Nephron (organoid): ENCODE measurements around the gene INAFM2.

ENCODE experiments used
- H3K27ac Mint-ChIP-seq, 3 experiments: 2 replicates each; pipeline ENCODE4 v1.8.0; 2020; ENCODE audit warnings: mixed read lengths in 3 of 3, mild to moderate bottlenecking in 2 of 3, moderate library complexity in 1 of 3
- H3K27me3 Mint-ChIP-seq: 2 replicates; pipeline ENCODE4 v1.8.0; 2021; ENCODE audit warnings: low read depth, mild to moderate bottlenecking, moderate library complexity, mixed read lengths
- H3K36me3 Mint-ChIP-seq: 2 replicates; pipeline ENCODE4 v1.8.0; 2020; ENCODE audit warnings: low read depth, mixed read lengths
- H3K4me1 Mint-ChIP-seq: 2 replicates; pipeline ENCODE4 v1.8.0; 2020; ENCODE audit warnings: mixed read lengths
- H3K4me3 Mint-ChIP-seq, 3 experiments: 2 replicates each; pipeline ENCODE4 v1.8.0; 2020; ENCODE audit warnings: mild to moderate bottlenecking in 3 of 3, mixed read lengths in 3 of 3, moderate library complexity in 2 of 3
- H3K9me3 Mint-ChIP-seq: 2 replicates; pipeline ENCODE4 v1.8.0; 2020; ENCODE audit warnings: mixed read lengths
- TF ChIP-seq, protein P1 (sequence below), 3 experiments: fragments of 200-600 bp; sonication (generic); IDR thresholded peaks; one replicate each; pipeline ENCODE4 v1.5.0; 2021; ENCODE audit warnings: antibody characterized with exemption in 3 of 3; ENCODE audit not compliant: unreplicated experiment in 3 of 3

INAFM2 gene

DNA sequence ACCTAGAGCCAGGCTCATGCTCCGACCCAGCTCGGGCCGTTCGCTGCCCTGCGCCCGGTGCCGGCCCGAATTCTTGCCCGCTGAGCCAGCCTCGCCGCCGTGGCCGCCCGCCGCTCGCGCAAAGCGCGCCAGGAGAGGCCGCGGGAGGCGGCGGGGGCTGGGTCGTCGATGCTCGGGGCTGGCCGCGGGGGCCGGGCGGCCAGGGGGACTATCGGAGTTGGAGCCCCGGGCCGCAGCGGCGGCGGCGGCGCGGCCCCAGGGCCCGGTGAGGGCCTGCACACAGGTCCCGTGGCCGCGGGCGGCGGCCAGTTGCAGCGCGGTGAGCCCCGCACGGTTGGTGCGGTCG lies 41.7 kb upstream of the INAFM2 start:
- TF ChIP-seq, protein P1, sequence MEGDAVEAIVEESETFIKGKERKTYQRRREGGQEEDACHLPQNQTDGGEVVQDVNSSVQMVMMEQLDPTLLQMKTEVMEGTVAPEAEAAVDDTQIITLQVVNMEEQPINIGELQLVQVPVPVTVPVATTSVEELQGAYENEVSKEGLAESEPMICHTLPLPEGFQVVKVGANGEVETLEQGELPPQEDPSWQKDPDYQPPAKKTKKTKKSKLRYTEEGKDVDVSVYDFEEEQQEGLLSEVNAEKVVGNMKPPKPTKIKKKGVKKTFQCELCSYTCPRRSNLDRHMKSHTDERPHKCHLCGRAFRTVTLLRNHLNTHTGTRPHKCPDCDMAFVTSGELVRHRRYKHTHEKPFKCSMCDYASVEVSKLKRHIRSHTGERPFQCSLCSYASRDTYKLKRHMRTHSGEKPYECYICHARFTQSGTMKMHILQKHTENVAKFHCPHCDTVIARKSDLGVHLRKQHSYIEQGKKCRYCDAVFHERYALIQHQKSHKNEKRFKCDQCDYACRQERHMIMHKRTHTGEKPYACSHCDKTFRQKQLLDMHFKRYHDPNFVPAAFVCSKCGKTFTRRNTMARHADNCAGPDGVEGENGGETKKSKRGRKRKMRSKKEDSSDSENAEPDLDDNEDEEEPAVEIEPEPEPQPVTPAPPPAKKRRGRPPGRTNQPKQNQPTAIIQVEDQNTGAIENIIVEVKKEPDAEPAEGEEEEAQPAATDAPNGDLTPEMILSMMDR (IDR thresholded peaks at IDR 0.05; ENCODE audit: unreplicated experiment in 3 of 3) = no peak

DNA sequence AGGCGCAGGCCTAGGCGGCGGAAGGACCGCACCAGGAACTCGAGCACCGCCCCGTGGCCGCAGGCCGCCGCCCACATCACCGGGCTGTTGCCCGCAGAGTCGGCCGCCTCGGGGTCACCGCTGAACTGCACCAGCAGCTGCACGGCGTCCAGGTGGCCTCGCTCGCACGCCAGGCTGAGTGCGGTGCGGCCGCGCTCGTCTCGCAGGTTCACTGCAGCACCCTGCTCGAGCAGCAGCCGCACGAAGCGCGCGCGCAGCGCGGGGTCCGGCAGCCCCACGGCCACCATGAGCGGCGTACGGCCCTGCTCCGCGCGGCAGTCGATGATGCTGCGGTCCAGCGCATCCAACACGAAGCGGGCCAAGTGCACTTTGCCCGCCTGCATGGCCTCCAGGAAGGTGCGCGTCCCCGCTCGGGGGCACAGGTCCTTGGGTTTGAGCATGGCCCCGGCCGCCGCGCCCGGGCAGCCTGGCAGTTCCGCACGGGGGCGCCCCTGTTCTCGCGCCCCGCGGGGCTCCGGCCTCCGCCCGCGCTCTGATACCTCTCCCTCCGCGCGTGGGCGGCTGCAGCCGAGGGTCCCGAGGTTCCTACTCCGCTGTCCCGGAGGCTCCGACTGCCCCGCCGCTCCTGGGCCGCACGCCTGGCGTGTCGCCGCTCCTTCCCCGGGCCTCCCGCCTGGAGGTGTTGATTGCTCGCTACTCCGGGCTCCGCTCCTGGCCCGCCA lies 41.2 kb upstream of the INAFM2 start:
- Mint-ChIP-seq H3K27ac (no peak overlapping the region), H3K27me3 (peaks cover 90% of the 10 kb centered on the region), H3K36me3 (no peaks in the 10 kb centered on the region), H3K4me1 (peaks cover 42% of the 10 kb centered on the region), H3K4me3 (peak overlapping the region in 1 of 3 experiments; percentile 52), H3K9me3 (no peaks in the 10 kb centered on the region)
- TF ChIP-seq, protein P1 (IDR thresholded peaks at IDR 0.05; ENCODE audit: unreplicated experiment in 3 of 3) = peak in 2 of 3 experiments; percentile 22 to 47

More for the DNA sequence above, 41.7 kb upstream of the INAFM2 start:
- no peak overlapping the region for H3K27ac Mint-ChIP-seq
- H3K9me3 Mint-ChIP-seq = no peaks in the 10 kb centered on the region
- peaks cover 93% of the 10 kb centered on the region for H3K27me3 Mint-ChIP-seq
- no peak overlapping the region for H3K4me3 Mint-ChIP-seq
- H3K4me1 Mint-ChIP-seq = peaks cover 42% of the 10 kb centered on the region
- no peaks in the 10 kb centered on the region for H3K36me3 Mint-ChIP-seq

GRCh38 chr15:40282869-40283614 lies 40.5 kb upstream of the INAFM2 start, which contains the start of gene ANKRD63:
ANKRD63 (minus strand) TSS chr15:40283064; CDS start chr15:40282586, 478 bp downstream.
- peaks cover 88% of the 10 kb centered on the region for H3K27me3 Mint-ChIP-seq
- TF ChIP-seq, protein P1 (IDR thresholded peaks at IDR 0.05; ENCODE audit: unreplicated experiment in 3 of 3) = no peak
- peak within 1 kb of the TSS; percentile 41 to 70 (median 63) for H3K4me3 Mint-ChIP-seq
- no peaks in the 10 kb centered on the region for H3K9me3 Mint-ChIP-seq
- H3K4me1 Mint-ChIP-seq = peaks cover 41% of the 10 kb centered on the region
- H3K36me3 Mint-ChIP-seq = no peaks in the 10 kb centered on the region
- no peak within 1 kb of the TSS for H3K27ac Mint-ChIP-seq

GRCh38 chr15:40283615-40284300 lies 39.7 kb upstream of the INAFM2 start:
- Mint-ChIP-seq H3K36me3 (no peaks in the 10 kb centered on the region), H3K4me3 (peak overlapping the region; percentile 21 to 63 (median 41)), H3K9me3 (no peaks in the 10 kb centered on the region), H3K27ac (no peak overlapping the region), H3K27me3 (peaks cover 87% of the 10 kb centered on the region), H3K4me1 (peaks cover 34% of the 10 kb centered on the region)
- TF ChIP-seq, protein P1 (IDR thresholded peaks at IDR 0.05; ENCODE audit: unreplicated experiment in 3 of 3) = no peak

DNA sequence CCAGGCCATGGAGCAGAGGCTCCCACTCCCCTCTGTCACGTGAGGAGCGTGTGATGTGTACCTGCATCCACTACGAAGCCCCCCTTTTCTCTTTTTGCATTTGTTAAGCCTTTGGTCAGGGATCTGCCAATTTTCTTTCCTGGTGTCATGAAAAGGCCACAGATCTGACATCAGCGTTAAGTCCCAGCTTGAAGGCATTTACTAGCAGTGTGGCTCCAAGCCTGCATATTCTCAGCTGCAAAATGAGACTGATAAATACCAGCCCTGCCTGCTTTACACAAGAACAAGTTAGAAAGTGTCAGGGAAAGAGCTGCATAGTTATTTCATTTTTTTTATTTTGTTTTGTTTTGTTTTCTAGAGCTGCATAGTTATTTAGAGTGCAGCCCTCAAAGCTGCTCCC lies 38.3 kb upstream of the INAFM2 start:
- Mint-ChIP-seq H3K27ac (peak overlapping the region in 1 of 3 experiments; percentile 71), H3K4me1 (peaks cover 36% of the 10 kb centered on the region), H3K27me3 (peaks cover 86% of the 10 kb centered on the region), H3K4me3 (peak overlapping the region; percentile 17 to 77 (median 71)), H3K36me3 (no peaks in the 10 kb centered on the region), H3K9me3 (no peaks in the 10 kb centered on the region)
- TF ChIP-seq, protein P1 (IDR thresholded peaks at IDR 0.05; ENCODE audit: unreplicated experiment in 3 of 3) = no peak
